ENCODE measurements around the gene B4GALT2. TPM values are rescaled to one million over a fixed set of nuclear protein-coding genes. Genes with fewer than 3 reads are reported as not detected.

The B4GALT2 gene
- total RNA-seq, 1 donor from 2014 or later = 99.4 TPM

- H3K27me3 Mint-ChIP-seq (ENCODE audit: low read depth) = no peaks in the 10 kb centered on the region
- DNase-seq (ENCODE audit: low spot score) = no peak
- peak overlapping the region; percentile 90 for H3K27ac Mint-ChIP-seq (ENCODE audit: unreplicated experiment)
- H3K9me3 Mint-ChIP-seq (ENCODE audit: low read depth) = no peaks in the 10 kb centered on the region
- peak overlapping the region; percentile 91 for H3K4me3 Mint-ChIP-seq (ENCODE audit: unreplicated experiment)
- H3K4me1 Mint-ChIP-seq (ENCODE audit: low read depth) = peaks cover 56% of the 10 kb centered on the region
- TF ChIP-seq, protein P1, sequence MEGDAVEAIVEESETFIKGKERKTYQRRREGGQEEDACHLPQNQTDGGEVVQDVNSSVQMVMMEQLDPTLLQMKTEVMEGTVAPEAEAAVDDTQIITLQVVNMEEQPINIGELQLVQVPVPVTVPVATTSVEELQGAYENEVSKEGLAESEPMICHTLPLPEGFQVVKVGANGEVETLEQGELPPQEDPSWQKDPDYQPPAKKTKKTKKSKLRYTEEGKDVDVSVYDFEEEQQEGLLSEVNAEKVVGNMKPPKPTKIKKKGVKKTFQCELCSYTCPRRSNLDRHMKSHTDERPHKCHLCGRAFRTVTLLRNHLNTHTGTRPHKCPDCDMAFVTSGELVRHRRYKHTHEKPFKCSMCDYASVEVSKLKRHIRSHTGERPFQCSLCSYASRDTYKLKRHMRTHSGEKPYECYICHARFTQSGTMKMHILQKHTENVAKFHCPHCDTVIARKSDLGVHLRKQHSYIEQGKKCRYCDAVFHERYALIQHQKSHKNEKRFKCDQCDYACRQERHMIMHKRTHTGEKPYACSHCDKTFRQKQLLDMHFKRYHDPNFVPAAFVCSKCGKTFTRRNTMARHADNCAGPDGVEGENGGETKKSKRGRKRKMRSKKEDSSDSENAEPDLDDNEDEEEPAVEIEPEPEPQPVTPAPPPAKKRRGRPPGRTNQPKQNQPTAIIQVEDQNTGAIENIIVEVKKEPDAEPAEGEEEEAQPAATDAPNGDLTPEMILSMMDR (IDR thresholded peaks at IDR 0.05) = no peak
- H3K36me3 Mint-ChIP-seq (ENCODE audit: low read depth) = peaks cover 40% of the 10 kb centered on the region
These were observed 1.5 kb downstream of the B4GALT2 start for GRCh38 chr1:43980255-43981134.

DNA sequence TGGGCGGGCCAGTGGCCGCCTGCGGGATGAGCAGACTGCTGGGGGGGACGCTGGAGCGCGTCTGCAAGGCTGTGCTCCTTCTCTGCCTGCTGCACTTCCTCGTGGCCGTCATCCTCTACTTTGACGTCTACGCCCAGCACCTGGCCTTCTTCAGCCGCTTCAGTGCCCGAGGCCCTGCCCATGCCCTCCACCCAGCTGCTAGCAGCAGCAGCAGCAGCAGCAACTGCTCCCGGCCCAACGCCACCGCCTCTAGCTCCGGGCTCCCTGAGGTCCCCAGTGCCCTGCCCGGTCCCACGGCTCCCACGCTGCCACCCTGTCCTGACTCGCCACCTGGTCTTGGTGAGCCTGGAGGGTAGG lies 2.1 kb downstream of the B4GALT2 start:
- Mint-ChIP-seq H3K27me3 (ENCODE audit: low read depth) (no peaks in the 10 kb centered on the region), H3K9me3 (ENCODE audit: low read depth) (no peaks in the 10 kb centered on the region), H3K36me3 (ENCODE audit: low read depth) (peaks cover 43% of the 10 kb centered on the region), H3K4me3 (ENCODE audit: unreplicated experiment) (peak overlapping the region; percentile 91), H3K4me1 (ENCODE audit: low read depth) (peaks cover 51% of the 10 kb centered on the region), H3K27ac (ENCODE audit: unreplicated experiment) (no peak overlapping the region)
- no peak for DNase-seq (ENCODE audit: low spot score)
- TF ChIP-seq, protein P1 (IDR thresholded peaks at IDR 0.05) = no peak

DNA sequence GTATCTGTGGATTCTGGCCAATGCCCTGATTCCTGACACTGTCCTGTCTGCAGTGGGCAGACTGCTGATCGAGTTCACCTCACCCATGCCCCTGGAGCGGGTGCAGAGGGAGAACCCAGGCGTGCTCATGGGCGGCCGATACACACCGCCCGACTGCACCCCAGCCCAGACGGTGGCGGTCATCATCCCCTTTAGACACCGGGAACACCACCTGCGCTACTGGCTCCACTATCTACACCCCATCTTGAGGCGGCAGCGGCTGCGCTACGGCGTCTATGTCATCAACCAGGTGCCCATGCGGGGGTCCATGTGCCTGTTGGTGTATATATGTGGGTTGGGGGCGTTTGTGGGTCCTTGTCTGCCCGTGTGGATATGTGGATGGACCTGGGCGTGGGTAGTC lies 2.6 kb downstream of the B4GALT2 start:
- DNase-seq (ENCODE audit: low spot score) = no peak
- Mint-ChIP-seq H3K4me1 (ENCODE audit: low read depth) (peaks cover 45% of the 10 kb centered on the region), H3K27ac (ENCODE audit: unreplicated experiment) (peak overlapping the region; percentile 33), H3K9me3 (ENCODE audit: low read depth) (no peaks in the 10 kb centered on the region), H3K27me3 (ENCODE audit: low read depth) (no peaks in the 10 kb centered on the region), H3K36me3 (ENCODE audit: low read depth) (peaks cover 44% of the 10 kb centered on the region), H3K4me3 (ENCODE audit: unreplicated experiment) (no peak overlapping the region)
- TF ChIP-seq, protein P1 (IDR thresholded peaks at IDR 0.05) = no peak

DNA sequence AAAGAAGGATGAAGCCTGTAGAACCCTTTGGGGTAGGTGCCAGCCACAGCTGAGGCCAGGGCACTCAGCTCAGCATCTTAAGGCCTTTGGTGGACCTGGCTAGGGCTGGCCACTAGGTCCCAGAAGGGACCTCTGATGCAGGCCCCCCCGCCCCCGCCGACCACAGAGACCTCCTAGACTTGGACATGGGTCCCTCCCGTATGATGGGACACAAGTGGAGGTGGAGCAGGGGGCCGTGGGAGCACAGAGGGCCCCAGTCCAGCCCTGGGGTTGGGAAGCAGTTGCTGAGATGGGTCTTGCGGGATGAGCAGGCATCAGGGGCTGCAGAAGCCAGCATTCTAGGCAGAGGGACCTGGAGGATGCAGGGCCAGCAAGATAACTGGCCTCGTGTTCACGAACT lies 3.2 kb downstream of the B4GALT2 start:
- no peak overlapping the region for H3K27ac Mint-ChIP-seq (ENCODE audit: unreplicated experiment)
- H3K36me3 Mint-ChIP-seq (ENCODE audit: low read depth) = peaks cover 38% of the 10 kb centered on the region
- peaks cover 39% of the 10 kb centered on the region for H3K4me1 Mint-ChIP-seq (ENCODE audit: low read depth)
- no peaks in the 10 kb centered on the region for H3K27me3 Mint-ChIP-seq (ENCODE audit: low read depth)
- no peak for DNase-seq (ENCODE audit: low spot score)
- H3K9me3 Mint-ChIP-seq (ENCODE audit: low read depth) = no peaks in the 10 kb centered on the region
- no peak overlapping the region for H3K4me3 Mint-ChIP-seq (ENCODE audit: unreplicated experiment)
- TF ChIP-seq, protein P1 (IDR thresholded peaks at IDR 0.05) = no peak

- H3K27ac Mint-ChIP-seq (ENCODE audit: unreplicated experiment) = peak overlapping the region; percentile 9
- no peaks in the 10 kb centered on the region for H3K9me3 Mint-ChIP-seq (ENCODE audit: low read depth)
- peaks cover 33% of the 10 kb centered on the region for H3K36me3 Mint-ChIP-seq (ENCODE audit: low read depth)
- no peaks in the 10 kb centered on the region for H3K27me3 Mint-ChIP-seq (ENCODE audit: low read depth)
- no peak overlapping the region for H3K4me3 Mint-ChIP-seq (ENCODE audit: unreplicated experiment)
- H3K4me1 Mint-ChIP-seq (ENCODE audit: low read depth) = peaks cover 34% of the 10 kb centered on the region
- TF ChIP-seq, protein P1 (IDR thresholded peaks at IDR 0.05) = no peak
- DNase-seq (ENCODE audit: low spot score) = no peak
These were observed 3.8 kb downstream of the B4GALT2 start for GRCh38 chr1:43982808-43983207.

All from chondrocyte (in vitro differentiated cells).